ENCODE measurements around the gene DRC1.

Gene DRC1

GRCh38 chr2:26483027-26483326, 81.3 kb downstream of the DRC1 start:
- no peak for DNase-seq (ENCODE audit: low read depth)

GRCh38 chr2:26483516-26483915, 81.8 kb downstream of the DRC1 start:
- TF ChIP-seq CTCF (conservative IDR thresholded peaks at IDR 0.05; ENCODE audit: low read depth, low read length), result no peak
- H3K4me3 ChIP-seq (ENCODE audit: low read depth, low read length), result no peak overlapping the region
- no peak for DNase-seq (ENCODE audit: low read depth)

More at GRCh38 chr2:26483027-26483326, 81.3 kb downstream of the DRC1 start:
- H3K4me3 ChIP-seq (ENCODE audit: low read depth, low read length), result no peak overlapping the region
- no peak for TF ChIP-seq CTCF (conservative IDR thresholded peaks at IDR 0.05; ENCODE audit: low read depth, low read length)

- no peak overlapping the region for H3K4me3 ChIP-seq (ENCODE audit: low read depth, low read length)
- no peak for DNase-seq (ENCODE audit: low read depth)
- no peak for TF ChIP-seq CTCF (conservative IDR thresholded peaks at IDR 0.05; ENCODE audit: low read depth, low read length)
These were observed 82.3 kb downstream of the DRC1 start for GRCh38 chr2:26483957-26484565.

- TF ChIP-seq CTCF (conservative IDR thresholded peaks at IDR 0.05; ENCODE audit: low read depth, low read length), result no peak
- no peak overlapping the region for H3K4me3 ChIP-seq (ENCODE audit: low read depth, low read length)
- no peak for DNase-seq (ENCODE audit: low read depth)
These were observed 82.9 kb downstream of the DRC1 start for GRCh38 chr2:26484579-26484978.

GRCh38 chr2:26485099-26485498, 83.4 kb downstream of the DRC1 start:
- TF ChIP-seq CTCF (conservative IDR thresholded peaks at IDR 0.05; ENCODE audit: low read depth, low read length), result no peak
- no peak overlapping the region for H3K4me3 ChIP-seq (ENCODE audit: low read depth, low read length)

GRCh38 chr2:26485725-26486418, 84.2 kb downstream of the DRC1 start:
- no peak for DNase-seq (ENCODE audit: low read depth)
- TF ChIP-seq CTCF (conservative IDR thresholded peaks at IDR 0.05; ENCODE audit: low read depth, low read length), result no peak
- H3K4me3 ChIP-seq (ENCODE audit: low read depth, low read length), result no peak overlapping the region

More at GRCh38 chr2:26485099-26485498, 83.4 kb downstream of the DRC1 start:
- DNase-seq (ENCODE audit: low read depth), result no peak

- no peak for DNase-seq (ENCODE audit: low read depth)
- no peak for TF ChIP-seq CTCF (conservative IDR thresholded peaks at IDR 0.05; ENCODE audit: low read depth, low read length)
- H3K4me3 ChIP-seq (ENCODE audit: low read depth, low read length), result no peak overlapping the region
These were observed 85.1 kb downstream of the DRC1 start for GRCh38 chr2:26486789-26487188.
